Measurements from ENCODE around the gene RTEL1. TPM values are rescaled to one million over a fixed set of nuclear protein-coding genes. Genes with fewer than 3 reads are reported as not detected.

RTEL1 gene
- total RNA-seq, 4 donors from 2014 or later: 8.5 to 38.3 (median 12.7) TPM

DNA sequence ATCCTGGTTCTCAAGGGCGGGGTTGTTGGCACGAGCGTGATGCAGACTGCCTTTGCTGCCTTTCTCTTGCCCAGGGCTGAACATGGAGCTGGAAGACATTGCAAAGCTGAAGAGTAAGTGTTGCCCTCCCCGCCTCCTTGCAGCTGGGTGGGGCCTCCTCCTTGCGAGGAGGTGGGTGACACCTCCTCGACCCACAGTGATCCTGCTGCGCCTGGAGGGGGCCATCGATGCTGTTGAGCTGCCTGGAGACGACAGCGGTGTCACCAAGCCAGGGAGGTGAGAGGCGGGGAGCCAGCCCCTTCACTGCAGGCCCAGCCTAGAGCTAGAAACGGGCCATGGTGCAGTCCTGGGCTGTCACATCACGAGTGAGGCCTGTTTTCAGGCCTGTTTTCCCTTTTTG is 20.0 kb downstream of the RTEL1 start:
- no peak overlapping the region for H3K4me3 ChIP-seq (ENCODE audit: low read depth, poor library complexity, severe bottlenecking)
- no peak for TF ChIP-seq POLR2A (IDR thresholded peaks at IDR 0.05)
- TF ChIP-seq, protein P1, sequence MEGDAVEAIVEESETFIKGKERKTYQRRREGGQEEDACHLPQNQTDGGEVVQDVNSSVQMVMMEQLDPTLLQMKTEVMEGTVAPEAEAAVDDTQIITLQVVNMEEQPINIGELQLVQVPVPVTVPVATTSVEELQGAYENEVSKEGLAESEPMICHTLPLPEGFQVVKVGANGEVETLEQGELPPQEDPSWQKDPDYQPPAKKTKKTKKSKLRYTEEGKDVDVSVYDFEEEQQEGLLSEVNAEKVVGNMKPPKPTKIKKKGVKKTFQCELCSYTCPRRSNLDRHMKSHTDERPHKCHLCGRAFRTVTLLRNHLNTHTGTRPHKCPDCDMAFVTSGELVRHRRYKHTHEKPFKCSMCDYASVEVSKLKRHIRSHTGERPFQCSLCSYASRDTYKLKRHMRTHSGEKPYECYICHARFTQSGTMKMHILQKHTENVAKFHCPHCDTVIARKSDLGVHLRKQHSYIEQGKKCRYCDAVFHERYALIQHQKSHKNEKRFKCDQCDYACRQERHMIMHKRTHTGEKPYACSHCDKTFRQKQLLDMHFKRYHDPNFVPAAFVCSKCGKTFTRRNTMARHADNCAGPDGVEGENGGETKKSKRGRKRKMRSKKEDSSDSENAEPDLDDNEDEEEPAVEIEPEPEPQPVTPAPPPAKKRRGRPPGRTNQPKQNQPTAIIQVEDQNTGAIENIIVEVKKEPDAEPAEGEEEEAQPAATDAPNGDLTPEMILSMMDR (IDR thresholded peaks at IDR 0.05): no peak
- 35 to 51% methylated on average over 9 to 10 of the region's 13 CpGs for WGBS, 2 donors
- intact Hi-C loops (cut with DNase I; ENCODE audit: low total_unique reads): no loop called here
- DNase-seq (ENCODE audit: low spot score in 2 of 2): no peak

DNA sequence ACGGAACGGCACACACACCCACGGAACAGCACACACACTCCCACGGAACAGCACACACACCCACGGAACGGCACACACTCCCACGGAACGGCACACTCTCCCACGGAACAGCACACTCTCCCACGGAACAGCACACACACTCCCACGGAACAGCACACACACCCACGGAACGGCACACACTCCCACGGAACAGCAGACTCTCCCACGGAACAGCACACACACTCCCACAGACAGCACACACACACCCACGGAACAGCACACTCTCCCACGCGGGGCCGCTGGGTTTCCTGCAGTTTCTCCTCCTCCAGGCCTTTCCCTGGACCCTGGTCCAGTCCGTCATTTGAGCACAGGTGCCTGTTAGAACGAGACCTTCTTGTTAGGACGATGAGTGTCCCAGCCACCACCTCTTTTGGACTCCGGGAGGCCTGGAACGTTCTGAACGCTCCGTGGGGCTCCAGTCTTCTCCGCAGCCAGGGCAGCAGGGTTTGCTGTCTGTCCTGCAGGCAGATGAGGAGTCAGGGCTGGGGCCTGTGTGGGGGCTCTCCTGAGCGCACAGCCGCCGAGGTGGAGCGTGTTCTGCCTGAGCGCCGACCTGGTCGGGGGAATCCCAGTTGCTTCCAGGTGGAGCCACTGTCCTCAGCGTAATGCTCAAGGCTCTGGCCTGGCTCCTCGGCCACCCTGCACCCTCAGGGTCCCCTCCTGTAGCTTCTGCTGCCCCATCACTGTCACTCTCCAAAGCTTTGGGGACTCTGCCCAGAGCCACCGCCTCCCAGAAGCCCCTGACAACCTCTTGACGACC is 20.8 kb downstream of the RTEL1 start:
- DNase-seq (ENCODE audit: low spot score in 2 of 2): no peak
- no peak overlapping the region for H3K4me3 ChIP-seq (ENCODE audit: low read depth, poor library complexity, severe bottlenecking)
- intact Hi-C loops (cut with DNase I; ENCODE audit: low total_unique reads): no loop called here
- WGBS, 2 donors: 87 to 89% methylated on average over 37 to 38 of the region's 38 CpGs
- TF ChIP-seq POLR2A (IDR thresholded peaks at IDR 0.05): no peak
- TF ChIP-seq, protein P1 (IDR thresholded peaks at IDR 0.05): no peak

DNA sequence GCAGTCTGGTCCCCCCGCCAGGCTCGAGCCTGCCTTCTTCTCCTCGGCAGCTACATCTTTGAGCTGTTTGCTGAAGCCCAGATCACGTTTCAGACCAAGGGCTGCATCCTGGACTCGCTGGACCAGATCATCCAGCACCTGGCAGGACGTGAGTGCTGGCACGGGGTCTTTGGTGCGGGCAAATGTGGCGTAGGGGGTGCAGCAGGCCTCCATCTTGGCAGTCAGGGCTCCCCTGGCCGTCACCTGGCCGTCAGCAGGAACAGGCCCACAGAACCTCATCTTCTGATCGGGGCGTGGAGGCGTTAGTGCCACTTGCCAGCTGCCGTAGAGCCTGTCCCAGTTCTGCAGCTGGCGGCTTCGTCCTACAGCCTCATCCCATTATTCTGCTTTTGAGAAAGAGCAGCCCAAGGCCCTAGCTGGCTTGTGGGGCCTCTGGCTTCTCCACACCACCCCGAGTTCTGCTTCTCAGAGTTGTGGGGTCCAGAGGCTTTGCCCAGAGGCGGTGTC is 21.7 kb downstream of the RTEL1 start:
- intact Hi-C loops (cut with DNase I; ENCODE audit: low total_unique reads): no loop called here
- no peak for DNase-seq (ENCODE audit: low spot score in 2 of 2)
- no peak overlapping the region for H3K4me3 ChIP-seq (ENCODE audit: low read depth, poor library complexity, severe bottlenecking)
- 64 to 69% methylated on average over 16 to 19 of the region's 19 CpGs for WGBS, 2 donors
- no peak for TF ChIP-seq POLR2A (IDR thresholded peaks at IDR 0.05)
- TF ChIP-seq, protein P1 (IDR thresholded peaks at IDR 0.05): no peak

DNA sequence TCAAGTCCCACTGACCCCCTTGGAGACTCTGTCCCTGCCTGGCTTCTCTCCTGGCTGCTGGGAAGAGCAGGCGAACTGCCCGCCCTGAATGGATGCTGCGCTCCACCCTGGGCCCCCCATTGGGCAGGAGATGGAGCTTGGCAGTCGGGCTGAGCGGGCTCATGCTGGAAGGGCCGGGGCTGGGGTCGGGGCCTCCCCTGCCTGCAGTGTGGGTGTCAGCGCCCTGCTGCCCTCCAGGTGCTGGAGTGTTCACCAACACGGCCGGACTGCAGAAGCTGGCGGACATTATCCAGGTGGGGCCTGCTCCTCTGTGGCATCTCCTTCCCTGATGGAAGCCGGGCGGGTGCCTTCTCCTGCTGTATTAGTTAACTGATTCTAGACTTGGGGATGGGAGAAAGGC is 22.3 kb downstream of the RTEL1 start:
- 88 to 93% methylated on average over 6 to 11 of the region's 13 CpGs for WGBS, 2 donors
- intact Hi-C loops (cut with DNase I; ENCODE audit: low total_unique reads): no loop called here

DNA sequence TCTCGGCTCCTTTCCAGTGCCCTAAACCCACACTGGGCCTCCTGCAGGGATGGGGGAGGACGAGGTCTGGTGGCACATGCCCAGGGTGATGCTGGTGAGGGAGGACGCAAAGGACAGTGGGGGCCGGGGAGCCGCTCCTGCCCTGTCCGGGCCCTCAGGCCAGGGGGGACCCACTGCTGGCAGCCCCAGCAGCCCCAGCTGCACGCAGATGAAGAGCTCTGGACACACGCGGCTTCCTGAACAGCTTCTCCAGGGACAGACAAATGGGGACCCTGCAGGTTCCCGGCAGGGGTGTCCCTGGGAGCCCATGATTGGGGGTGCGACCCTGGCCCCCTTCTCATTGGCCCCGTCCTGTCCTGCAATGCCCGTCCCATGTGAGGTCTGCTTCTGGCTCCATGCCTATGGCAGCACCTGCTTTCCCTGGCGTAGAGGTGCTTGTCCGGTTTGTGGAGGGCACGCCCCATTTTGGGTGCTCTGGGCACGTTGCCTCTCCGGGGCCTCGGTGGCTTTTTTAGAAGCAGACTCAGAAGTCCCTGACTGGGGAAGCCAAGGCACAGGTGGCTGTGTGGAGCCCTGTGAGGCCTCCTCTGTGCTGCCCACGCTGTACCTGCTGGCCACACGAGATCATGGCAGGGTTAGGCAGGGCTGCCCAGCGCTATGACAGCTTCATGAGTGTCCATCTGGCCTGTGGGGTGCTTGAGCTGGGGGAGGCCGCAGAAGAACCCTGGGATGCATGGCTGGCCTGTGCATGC is 22.9 kb downstream of the RTEL1 start:
- H3K4me3 ChIP-seq (ENCODE audit: low read depth, poor library complexity, severe bottlenecking): no peak overlapping the region
- WGBS, 2 donors: 88 to 91% methylated on average over 19 to 23 of the region's 23 CpGs
- intact Hi-C loops (cut with DNase I; ENCODE audit: low total_unique reads): no loop called here
- DNase-seq (ENCODE audit: low spot score in 2 of 2): no peak
- TF ChIP-seq POLR2A (IDR thresholded peaks at IDR 0.05): no peak
- TF ChIP-seq, protein P1 (IDR thresholded peaks at IDR 0.05): no peak

More for the DNA sequence above, 22.3 kb downstream of the RTEL1 start:
- DNase-seq (ENCODE audit: low spot score in 2 of 2): no peak
- H3K4me3 ChIP-seq (ENCODE audit: low read depth, poor library complexity, severe bottlenecking): no peak overlapping the region
- TF ChIP-seq, protein P1 (IDR thresholded peaks at IDR 0.05): no peak
- no peak for TF ChIP-seq POLR2A (IDR thresholded peaks at IDR 0.05)

All from lower leg skin (tissue), 4 donors.